GM19193 (cell line): ENCODE data around the gene FAHD2B.
"Not testable (repeated sequence)": the region's sequence is repeated elsewhere in the genome, so short reads cannot be mapped to it uniquely, and the experiment has no call there.

Source experiments
- POLR2A ChIP-seq: IDR thresholded peaks from 4 replicates; pipeline ENCODE4 v1.6.1; 2011; ENCODE audit not compliant: insufficient read depth, insufficient read length; ENCODE audit errors: extremely low read depth

The FAHD2B gene

GRCh38 chr2:97094772-97095611, at the start of gene FAHD2B:
Gene FAHD2B, minus strand, starts transcription at chr2:97094882. Its CDS starts 3,176 bp downstream, at chr2:97091706.
- not testable (repeated sequence) for TF ChIP-seq POLR2A

DNA sequence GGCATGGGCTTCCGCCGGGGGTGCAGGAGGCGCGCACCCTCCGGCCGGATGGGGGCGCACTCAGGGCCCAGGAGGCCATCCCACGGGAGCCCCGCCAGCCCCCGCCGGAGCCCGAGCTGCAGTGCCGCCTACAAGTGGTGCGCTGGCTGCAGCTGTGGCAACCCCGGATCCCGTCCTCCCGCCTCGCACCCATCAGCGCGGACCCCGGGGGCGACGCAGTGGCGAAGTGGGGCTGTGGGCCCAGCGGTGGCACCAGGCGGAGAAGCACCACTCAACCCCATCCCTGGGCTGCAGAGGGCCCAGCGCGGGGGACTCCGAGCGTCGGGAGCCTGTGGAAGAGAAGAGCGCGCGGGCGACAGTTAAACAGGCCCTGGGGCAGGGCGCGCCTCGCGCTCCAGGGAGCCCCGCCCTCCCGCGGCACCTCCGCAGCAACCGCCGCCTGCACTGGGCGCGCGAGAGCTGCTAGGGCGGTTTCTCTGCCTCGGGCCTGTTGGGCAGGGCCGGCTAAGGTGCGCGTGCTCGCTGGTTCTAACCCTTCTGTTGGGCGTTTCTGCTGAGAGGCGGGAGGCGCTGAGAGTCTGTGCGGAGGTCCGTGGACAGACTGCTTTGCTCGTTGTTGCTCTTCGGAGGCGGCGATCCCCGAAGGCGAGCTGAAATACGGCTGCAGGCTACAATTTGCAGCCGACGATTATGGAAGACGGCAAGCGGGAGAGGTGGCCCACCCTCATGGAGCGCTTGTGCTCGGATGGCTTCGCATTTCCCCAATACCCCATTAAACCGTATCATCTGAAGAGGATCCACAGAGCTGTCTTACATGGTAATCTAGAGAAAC, 18.6 kb upstream of the FAHD2B start, which contains the start of gene ANKRD36:
TSS of gene ANKRD36 (plus strand) at position 104 of the 832 bp plus-strand sequence. CDS start at position 691, 587 bp downstream.
- TF ChIP-seq POLR2A = peak; percentile 61

GRCh38 chr2:97095661-97096060, 979 bp upstream of the FAHD2B start:
- TF ChIP-seq POLR2A = no peak

GRCh38 chr2:97068074-97068473, 26.6 kb downstream of the FAHD2B start:
- no peak for TF ChIP-seq POLR2A

DNA sequence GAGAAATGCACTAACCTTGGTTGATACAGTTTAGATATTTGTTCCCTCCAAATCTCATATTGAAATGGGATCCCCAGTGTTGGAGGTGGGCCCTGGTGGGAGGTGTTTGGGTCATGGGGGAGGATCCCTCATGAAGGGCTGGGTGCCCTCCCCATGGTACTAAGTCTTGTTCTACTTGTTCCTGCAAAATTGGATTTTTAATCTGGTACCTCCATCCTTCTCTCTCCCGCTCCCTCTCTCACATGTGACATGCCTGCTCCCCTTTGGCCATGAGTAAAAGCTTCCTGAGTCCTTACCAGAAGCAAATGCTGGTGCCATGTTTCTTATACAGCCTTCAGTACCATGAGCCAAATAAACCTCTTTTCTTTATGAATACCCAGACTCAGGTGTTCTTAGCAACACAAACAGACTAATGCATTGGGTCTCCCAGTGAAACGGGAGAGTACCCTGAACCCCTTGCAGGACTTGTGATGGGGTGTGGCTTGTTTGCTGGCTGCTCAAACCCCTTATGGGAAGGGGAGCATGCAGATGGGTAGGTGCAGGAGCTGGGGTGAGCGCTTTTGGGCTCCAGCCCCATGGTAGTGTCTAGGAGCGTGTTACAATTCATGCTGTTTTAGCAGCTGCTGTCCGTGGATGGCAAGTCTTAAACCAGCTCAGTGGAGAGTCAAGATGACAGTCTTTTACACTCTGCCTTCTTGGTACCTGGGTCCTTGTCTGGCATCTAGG, 27.2 kb downstream of the FAHD2B start:
- no peak for TF ChIP-seq POLR2A
